Measurements from ENCODE around the gene OXER1.

OXER1 gene

GRCh38 chr2:42764096-42764495, at the start of gene OXER1:
OXER1 (minus strand) TSS chr2:42764135; CDS start chr2:42764062, 73 bp downstream.
- DNase-seq (ENCODE audit: low read depth) = no peak

GRCh38 chr2:42812899-42813479, 49.1 kb upstream of the OXER1 start:
- DNase-seq (ENCODE audit: low read depth) = no peak

- DNase-seq (ENCODE audit: low read depth) = peak; percentile 36
Observed at GRCh38 chr2:42810971-42811811, 47.3 kb upstream of the OXER1 start.

- peak; percentile 92 for DNase-seq (ENCODE audit: low read depth)
Observed at GRCh38 chr2:42810121-42810970, 46.4 kb upstream of the OXER1 start.

GRCh38 chr2:42809819-42810120, 45.8 kb upstream of the OXER1 start:
- DNase-seq (ENCODE audit: low read depth) = no peak

- DNase-seq (ENCODE audit: low read depth) = no peak
Observed at GRCh38 chr2:42809131-42809818, 45.3 kb upstream of the OXER1 start.

- no peak for DNase-seq (ENCODE audit: low read depth)
Observed at GRCh38 chr2:42808301-42808700, 44.4 kb upstream of the OXER1 start.

GRCh38 chr2:42806786-42807185, 42.9 kb upstream of the OXER1 start:
- no peak for DNase-seq (ENCODE audit: low read depth)

- no peak for DNase-seq (ENCODE audit: low read depth)
Observed at GRCh38 chr2:42804891-42805290, 41.0 kb upstream of the OXER1 start.

- no peak for DNase-seq (ENCODE audit: low read depth)
Observed at GRCh38 chr2:42804338-42804737, 40.4 kb upstream of the OXER1 start.

- DNase-seq (ENCODE audit: low read depth) = no peak
Observed at GRCh38 chr2:42802150-42802549, 38.2 kb upstream of the OXER1 start.

- no peak for DNase-seq (ENCODE audit: low read depth)
Observed at GRCh38 chr2:42801381-42801780, 37.4 kb upstream of the OXER1 start.

GRCh38 chr2:42800981-42801380, 37.0 kb upstream of the OXER1 start:
- DNase-seq (ENCODE audit: low read depth) = no peak

- no peak for DNase-seq (ENCODE audit: low read depth)
Observed at GRCh38 chr2:42800461-42800962, 36.6 kb upstream of the OXER1 start.

GRCh38 chr2:42799881-42800280, 35.9 kb upstream of the OXER1 start:
- DNase-seq (ENCODE audit: low read depth) = no peak

GRCh38 chr2:42797281-42797680, 33.3 kb upstream of the OXER1 start:
- DNase-seq (ENCODE audit: low read depth) = no peak

GRCh38 chr2:42796427-42797248, 32.7 kb upstream of the OXER1 start:
- DNase-seq (ENCODE audit: low read depth) = no peak

GRCh38 chr2:42795841-42796301, 31.9 kb upstream of the OXER1 start:
- DNase-seq (ENCODE audit: low read depth) = no peak

GRCh38 chr2:42795275-42795674, 31.3 kb upstream of the OXER1 start:
- no peak for DNase-seq (ENCODE audit: low read depth)

- DNase-seq (ENCODE audit: low read depth) = no peak
Observed at GRCh38 chr2:42794271-42795046, 30.5 kb upstream of the OXER1 start.
